OCI-LY7 (cell line): ENCODE results near the gene LYPD1. TPM values are rescaled to one million over a fixed set of nuclear protein-coding genes. Genes with fewer than 3 reads are reported as not detected.

ENCODE experiments used
- BruUV-seq: library from RNA; stranded (reverse); fragments of 400-500 nt; replicated peaks from 2 replicates; lab custom pipeline; 2021; lab: Mats Ljungman, UMichigan
- CTCF ChIA-PET: fragments of 300-600 bp; sonication (Branson Sonifier 250); formaldehyde crosslinking; loops from one replicate; lab custom pipeline; 2022; ENCODE audit warnings: antibody characterized with exemption; ENCODE audit not compliant: unreplicated experiment; lab: Charles Lee
- POLR2A ChIA-PET: fragments of 300-600 bp; sonication (Branson Sonifier 250); formaldehyde crosslinking; loops from one replicate; lab custom pipeline; 2022; ENCODE audit warnings: antibody characterized with exemption; lab: Charles Lee
- DNase-seq: peaks from one replicate; pipeline ENCODE4 v3.0.0-alpha.2; 2015; ENCODE audit warnings: low spot score
- H2AFZ ChIP-seq: fragments of 200-600 bp; sonication (generic), shearing (Covaris generic); 2 replicates; pipeline ENCODE4 v1.6.1; 2014; ENCODE audit warnings: mild to moderate bottlenecking, antibody characterized with exemption, low read length, moderate library complexity
- H3K27ac ChIP-seq: fragments of 200-600 bp; sonication (generic); 2 replicates; pipeline ENCODE4 v1.5.1; 2014; ENCODE audit warnings: mixed run types, low read depth, mild to moderate bottlenecking, moderate library complexity, low read length, inconsistent platforms; ENCODE audit not compliant: poor library complexity, severe bottlenecking
- H3K36me3 ChIP-seq: fragments of 200-600 bp; sonication (generic); 2 replicates; pipeline ENCODE4 v1.6.1; 2014; ENCODE audit warnings: mild to moderate bottlenecking, antibody characterized with exemption, low read length, moderate library complexity, mixed read lengths; ENCODE audit not compliant: insufficient read depth
- H3K4me1 ChIP-seq: fragments of 200-600 bp; sonication (generic); 2 replicates; pipeline ENCODE4 v1.5.1; 2014; ENCODE audit warnings: mild to moderate bottlenecking, low read length; ENCODE audit not compliant: insufficient read depth, poor library complexity, severe bottlenecking
- H3K4me2 ChIP-seq: fragments of 200-600 bp; sonication (generic); 2 replicates; pipeline ENCODE4 v1.6.1; 2014; ENCODE audit warnings: mild to moderate bottlenecking, low read length
- H3K4me3 ChIP-seq: fragments of 200-600 bp; sonication (generic); 2 replicates; pipeline ENCODE4 v1.5.1; 2014; ENCODE audit warnings: mild to moderate bottlenecking, low read depth, low read length; ENCODE audit not compliant: poor library complexity, severe bottlenecking
- H3K79me2 ChIP-seq: fragments of 200-600 bp; sonication (generic); 2 replicates; pipeline ENCODE4 v1.6.1; 2016; ENCODE audit warnings: low read depth, mild to moderate bottlenecking, low read length, moderate library complexity, mixed read lengths; ENCODE audit not compliant: insufficient read depth
- H3K9me2 ChIP-seq: fragments of 200-600 bp; sonication (generic); 2 replicates; pipeline ENCODE4 v1.6.1; 2016; ENCODE audit warnings: mild to moderate bottlenecking, low read length, mixed read lengths; ENCODE audit not compliant: insufficient read depth
- H3K9me3 ChIP-seq: fragments of 200-600 bp; sonication (generic); 2 replicates; pipeline ENCODE4 v1.6.1; 2014; ENCODE audit warnings: mild to moderate bottlenecking, mixed run types, low read length, mixed read lengths
- H4K20me1 ChIP-seq: fragments of 200-600 bp; sonication (generic); 2 replicates; pipeline ENCODE4 v1.6.1; 2014; ENCODE audit warnings: mild to moderate bottlenecking, antibody characterized with exemption, low read length, moderate library complexity, mixed read lengths; ENCODE audit not compliant: insufficient read depth
- EZH2phosphoT487 ChIP-seq: fragments of 200-600 bp; sonication (generic); IDR thresholded peaks from 2 replicates; pipeline ENCODE4 v1.6.1; 2018; ENCODE audit warnings: low read depth, borderline replicate concordance, mild to moderate bottlenecking, mixed run types, antibody characterized with exemption, low read length, moderate library complexity, mixed read lengths
- intact Hi-C: fragments of 100-400 bp; cut with micrococcal nuclease; formaldehyde crosslinking; loops from one replicate; pipeline ENCODE4 v1.10.0; 2022; ENCODE audit not compliant: unreplicated experiment
- total RNA-seq, 2 experiments: library from RNA; depleted of rRNA in 1 of 2; stranded (reverse); fragments of >200 nt in 1 of 2; shearing (Covaris generic) in 1 of 2; gene quantifications; 2 replicates each; pipeline ENCODE4 v1.2.3, GENCODE V29; 2014 to 2022
- TF ChIP-seq, protein P1 (sequence below): fragments of 200-600 bp; sonication (generic); conservative IDR thresholded peaks from 2 replicates; pipeline ENCODE4 v1.5.1; 2014; ENCODE audit warnings: mild to moderate bottlenecking, antibody characterized with exemption, low read length, moderate library complexity, mixed read lengths

The LYPD1 gene
- total RNA-seq, 2 experiments from 2014 or later, result 1.4 to 1.8 TPM

DNA sequence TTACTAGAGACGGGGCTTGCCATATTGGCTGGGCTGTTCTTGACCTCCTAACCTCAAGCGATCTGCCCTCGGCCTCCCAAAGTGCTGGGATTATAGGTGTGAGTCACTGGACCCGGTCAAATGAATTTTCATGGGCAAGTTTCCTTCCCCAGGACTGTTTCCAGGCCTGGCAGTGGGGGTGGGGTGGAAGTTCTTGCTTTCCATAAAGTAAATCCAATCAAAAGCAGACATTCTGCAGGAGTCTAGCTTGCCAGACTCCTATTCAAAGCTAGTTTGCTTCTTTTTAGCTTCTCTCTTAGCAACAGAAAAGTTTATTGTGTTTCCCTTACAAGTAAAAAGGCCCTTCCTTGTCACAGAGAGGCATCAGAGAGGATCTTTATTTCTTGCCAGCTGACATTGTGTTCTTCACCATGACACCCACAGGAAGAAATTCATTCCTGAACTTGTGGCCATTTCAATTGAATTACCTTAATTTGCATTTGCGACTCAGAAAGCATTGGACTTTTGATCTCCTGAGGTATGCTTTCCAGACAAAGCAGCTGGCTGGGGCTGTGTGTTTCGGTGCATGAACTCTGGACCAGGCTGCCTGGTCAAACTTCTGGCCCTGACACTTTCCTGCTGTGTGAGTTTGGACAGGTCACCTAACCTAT, 37.9 kb downstream of the LYPD1 start:
- Histone ChIP-seq H3K4me3 (no peak overlapping the region), H4K20me1 (no peaks in the 10 kb centered on the region), H2AFZ (no peak overlapping the region), H3K9me2 (no peaks in the 10 kb centered on the region), H3K27ac (no peak overlapping the region), H3K4me2 (no peak overlapping the region), H3K4me1 (no peaks in the 10 kb centered on the region), H3K9me3 (no peaks in the 10 kb centered on the region), H3K36me3 (no peaks in the 10 kb centered on the region), H3K79me2 (no peaks in the 10 kb centered on the region)
- no TSS peak for BruUV-seq
- TF ChIP-seq, protein P1, sequence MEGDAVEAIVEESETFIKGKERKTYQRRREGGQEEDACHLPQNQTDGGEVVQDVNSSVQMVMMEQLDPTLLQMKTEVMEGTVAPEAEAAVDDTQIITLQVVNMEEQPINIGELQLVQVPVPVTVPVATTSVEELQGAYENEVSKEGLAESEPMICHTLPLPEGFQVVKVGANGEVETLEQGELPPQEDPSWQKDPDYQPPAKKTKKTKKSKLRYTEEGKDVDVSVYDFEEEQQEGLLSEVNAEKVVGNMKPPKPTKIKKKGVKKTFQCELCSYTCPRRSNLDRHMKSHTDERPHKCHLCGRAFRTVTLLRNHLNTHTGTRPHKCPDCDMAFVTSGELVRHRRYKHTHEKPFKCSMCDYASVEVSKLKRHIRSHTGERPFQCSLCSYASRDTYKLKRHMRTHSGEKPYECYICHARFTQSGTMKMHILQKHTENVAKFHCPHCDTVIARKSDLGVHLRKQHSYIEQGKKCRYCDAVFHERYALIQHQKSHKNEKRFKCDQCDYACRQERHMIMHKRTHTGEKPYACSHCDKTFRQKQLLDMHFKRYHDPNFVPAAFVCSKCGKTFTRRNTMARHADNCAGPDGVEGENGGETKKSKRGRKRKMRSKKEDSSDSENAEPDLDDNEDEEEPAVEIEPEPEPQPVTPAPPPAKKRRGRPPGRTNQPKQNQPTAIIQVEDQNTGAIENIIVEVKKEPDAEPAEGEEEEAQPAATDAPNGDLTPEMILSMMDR, result no peak
- no peak for TF ChIP-seq EZH2phosphoT487
- ChIA-PET CTCF (interaction anchor here (0.6 kb wide), 1 partner anchor 1822 kb away, joined by 3 read pairs; no protein-coding TSS in a partner anchor), POLR2A (interaction anchor here (0.7 to 1.1 kb wide), 2 partner anchors 15 to 49 kb away, joined by 3 read pairs; no protein-coding TSS in a partner anchor)
- DNase-seq, result no peak
- intact Hi-C loops, result no loop called here

DNA sequence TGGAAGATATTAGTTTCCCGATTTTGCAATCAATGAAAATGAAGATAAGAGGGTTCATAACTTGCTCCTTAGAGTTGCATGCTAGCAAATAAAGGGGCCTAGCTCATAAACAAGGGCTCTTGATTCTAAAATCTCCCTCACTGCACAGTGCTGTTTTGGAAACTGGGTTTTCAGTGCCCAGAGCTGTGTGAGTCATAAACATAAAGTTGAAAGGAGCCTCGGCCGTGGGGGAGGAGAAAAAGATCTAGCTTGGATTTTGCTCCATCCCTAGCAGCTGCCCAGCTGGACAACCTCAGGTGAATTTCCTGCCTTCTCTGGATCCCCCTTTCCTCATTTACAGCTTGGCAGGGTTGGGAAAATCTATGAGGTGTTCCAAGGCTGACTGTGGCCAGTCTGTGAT, 42.5 kb downstream of the LYPD1 start:
- Histone ChIP-seq H3K79me2 (no peaks in the 10 kb centered on the region), H3K4me3 (no peak overlapping the region), H2AFZ (no peak overlapping the region), H3K4me2 (no peak overlapping the region), H3K9me3 (no peaks in the 10 kb centered on the region), H3K27ac (no peak overlapping the region), H3K4me1 (no peaks in the 10 kb centered on the region), H3K9me2 (no peaks in the 10 kb centered on the region), H3K36me3 (no peaks in the 10 kb centered on the region), H4K20me1 (no peaks in the 10 kb centered on the region)
- DNase-seq, result no peak
- intact Hi-C loops, result no loop called here
- BruUV-seq, result no TSS peak
- POLR2A ChIA-PET, result no interaction called here
- CTCF ChIA-PET, result no interaction called here
- TF ChIP-seq, protein P1, result no peak
- TF ChIP-seq EZH2phosphoT487, result no peak

DNA sequence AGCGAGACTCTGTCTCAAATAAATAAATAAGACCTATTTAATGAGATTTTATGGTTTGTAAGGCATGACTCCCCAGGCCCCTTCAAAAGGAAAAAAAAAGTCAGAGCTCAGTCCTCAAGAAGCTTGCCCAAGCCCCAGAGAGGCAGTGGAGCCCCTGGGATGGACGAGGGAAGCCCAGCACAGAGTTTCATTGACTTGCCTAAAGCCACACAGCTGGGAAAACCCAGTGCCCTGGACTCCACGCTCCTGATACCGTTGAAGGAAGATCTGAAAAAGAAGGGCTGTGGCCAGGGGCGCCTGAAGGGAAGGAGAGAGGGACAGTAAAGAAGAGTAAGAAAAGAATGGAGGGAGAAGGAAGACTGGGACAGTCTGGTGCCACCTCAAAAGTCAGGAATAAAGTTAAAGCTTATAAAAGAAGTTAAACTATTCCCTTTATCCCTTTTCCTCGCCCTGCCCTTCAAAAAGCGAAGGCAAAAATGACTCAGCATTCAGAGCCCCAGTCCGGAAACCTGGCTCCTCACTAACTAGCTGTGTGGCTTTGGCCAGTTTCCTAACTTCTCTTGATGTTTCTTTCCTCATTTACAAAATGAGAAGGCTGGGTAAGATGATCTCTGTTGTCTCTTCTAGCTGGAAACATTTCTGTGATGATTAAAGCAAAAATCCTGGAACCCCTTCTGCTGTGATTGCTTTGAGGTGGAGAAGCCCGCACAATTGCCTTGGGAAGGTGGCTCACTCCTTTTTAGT, 46.7 kb downstream of the LYPD1 start:
- no peak for TF ChIP-seq EZH2phosphoT487
- TF ChIP-seq, protein P1, result no peak

More for the DNA sequence above, 46.7 kb downstream of the LYPD1 start:
- no peak overlapping the region for H2AFZ ChIP-seq
- H3K9me2 ChIP-seq, result no peaks in the 10 kb centered on the region
- no peak for DNase-seq
- H4K20me1 ChIP-seq, result no peaks in the 10 kb centered on the region
- no peaks in the 10 kb centered on the region for H3K4me1 ChIP-seq
- no peak overlapping the region for H3K27ac ChIP-seq
- no peaks in the 10 kb centered on the region for H3K79me2 ChIP-seq
- no peaks in the 10 kb centered on the region for H3K36me3 ChIP-seq
- no peak overlapping the region for H3K4me2 ChIP-seq
- intact Hi-C loops, result no loop called here
- POLR2A ChIA-PET, result interaction anchor here (0.6 to 1.0 kb wide), 2 partner anchors 23 to 24 kb away, joined by 3 read pairs; no protein-coding TSS in a partner anchor
- CTCF ChIA-PET, result no interaction called here
- H3K9me3 ChIP-seq, result no peaks in the 10 kb centered on the region
- H3K4me3 ChIP-seq, result no peak overlapping the region
- BruUV-seq, result no TSS peak
